ENCODE results near the gene UCN2.

UCN2 gene

DNA sequence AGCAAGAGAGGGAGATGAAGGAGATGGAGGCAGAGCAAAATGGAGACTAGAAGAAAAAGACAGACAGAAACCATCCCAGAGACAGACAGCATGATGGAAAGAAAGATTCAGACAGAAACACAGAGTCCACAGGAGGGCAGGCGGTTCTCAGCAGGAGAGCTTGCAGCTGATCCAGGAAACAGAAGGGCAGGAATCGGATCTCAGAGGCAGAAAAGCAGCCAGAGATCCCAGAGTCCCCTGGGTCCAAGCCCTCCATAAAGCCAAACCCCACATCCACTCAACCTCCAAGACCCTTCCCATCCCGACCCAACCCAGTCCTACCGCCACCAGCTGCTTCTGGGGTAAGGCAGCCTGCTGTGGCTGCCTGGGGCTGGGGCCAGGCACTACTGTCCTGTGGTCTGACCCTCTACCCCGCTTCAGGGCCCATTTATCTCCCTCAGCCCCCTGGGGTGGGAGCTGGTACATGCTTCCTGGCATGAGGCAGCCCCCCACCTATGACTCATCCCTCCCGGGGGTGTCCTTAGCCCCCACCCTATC lies at the start of gene UCN2:
Gene UCN2, minus strand, starts transcription at position 400 of the 537 bp plus-strand sequence. CDS start 657 bp downstream, outside the sequence.
- no peak for DNase-seq

DNA sequence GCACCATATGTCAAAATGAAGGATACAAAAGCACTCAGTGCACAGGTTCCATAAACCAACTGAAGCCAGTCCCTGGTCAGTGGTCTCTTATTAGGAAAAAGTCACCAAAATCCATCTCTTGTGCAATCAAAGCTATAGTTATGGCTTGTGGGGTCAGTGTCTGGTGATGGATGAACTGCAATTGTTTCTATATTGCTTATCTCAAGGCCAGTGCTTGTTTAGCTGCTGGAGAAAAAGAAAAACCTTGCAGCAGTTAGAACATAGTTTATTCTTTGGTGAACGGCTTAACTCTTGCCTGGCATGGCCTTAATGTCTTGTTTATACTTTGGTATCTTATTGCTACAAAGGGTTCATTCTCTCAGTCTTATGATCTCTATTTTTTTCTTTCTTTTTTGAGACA lies 48.7 kb upstream of the UCN2 start:
- no peak for DNase-seq

DNA sequence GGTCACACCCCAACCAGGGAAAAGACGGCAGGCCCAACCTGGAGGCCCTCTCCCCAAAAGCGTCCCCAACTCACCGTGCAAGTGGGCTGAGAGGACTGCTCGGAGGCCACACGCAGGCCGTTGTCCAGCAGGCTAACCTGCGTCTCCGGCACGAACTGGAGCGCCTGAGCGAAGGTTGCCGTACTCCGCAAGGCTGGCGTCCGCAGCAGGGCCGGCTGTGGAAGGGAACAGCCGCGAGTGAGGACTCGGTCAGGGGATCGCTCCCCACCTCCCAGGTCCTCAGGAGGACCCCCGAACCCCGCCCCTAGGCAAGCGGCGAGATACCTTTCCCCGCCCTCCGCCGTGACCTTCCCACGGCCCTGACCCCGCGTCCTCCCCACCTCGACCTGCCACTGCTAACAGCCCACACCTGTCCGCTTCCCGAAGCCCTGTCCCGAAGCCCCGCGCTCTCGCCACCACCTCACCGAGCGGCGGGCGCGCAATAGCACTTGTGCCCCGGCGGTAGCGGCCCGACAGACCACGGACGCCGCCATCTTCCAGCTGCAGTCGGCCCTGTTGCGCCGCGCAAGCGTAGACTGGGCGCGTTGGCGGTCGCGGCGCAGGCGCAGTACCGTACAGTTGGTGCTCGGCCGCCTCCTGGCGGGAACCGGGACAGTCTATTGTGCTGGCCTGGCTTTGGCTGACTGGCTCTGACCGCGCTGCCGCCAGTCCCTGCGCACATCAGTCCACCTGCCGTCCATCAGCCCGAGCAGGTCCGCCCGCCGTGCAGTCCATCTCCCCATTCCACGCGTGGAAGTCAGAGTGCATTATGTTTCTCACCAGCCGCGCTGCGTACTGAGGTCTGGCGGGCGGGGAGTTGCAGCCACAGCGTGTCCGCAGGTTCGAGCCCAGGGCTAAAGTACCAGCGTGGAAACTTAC lies 45.8 kb upstream of the UCN2 start, which contains the start of gene UQCRC1:
Gene UQCRC1, minus strand, starts transcription at position 559 of the 918 bp plus-strand sequence. Its CDS starts 26 bp downstream, at position 533.
- peak; percentile 95 for DNase-seq

DNA sequence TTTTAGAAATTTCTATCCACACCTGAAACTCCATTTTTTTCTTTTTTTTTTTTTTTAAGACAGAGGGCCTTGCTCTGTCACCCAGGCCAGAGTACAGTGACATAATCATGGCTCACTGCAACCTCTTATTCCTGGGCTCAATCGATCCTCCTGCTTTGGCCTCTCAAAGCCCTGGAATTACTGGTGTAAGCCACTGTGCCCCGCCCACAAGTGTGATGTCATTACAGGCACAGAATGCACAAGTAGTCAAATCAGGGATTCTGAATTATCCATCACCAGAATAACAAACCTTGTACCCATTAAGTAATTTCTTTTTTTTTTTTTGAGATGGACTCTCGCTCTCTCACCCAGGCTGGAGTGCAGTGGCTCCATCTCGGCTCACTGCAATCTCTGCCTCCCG lies 43.9 kb upstream of the UCN2 start:
- DNase-seq: no peak

DNA sequence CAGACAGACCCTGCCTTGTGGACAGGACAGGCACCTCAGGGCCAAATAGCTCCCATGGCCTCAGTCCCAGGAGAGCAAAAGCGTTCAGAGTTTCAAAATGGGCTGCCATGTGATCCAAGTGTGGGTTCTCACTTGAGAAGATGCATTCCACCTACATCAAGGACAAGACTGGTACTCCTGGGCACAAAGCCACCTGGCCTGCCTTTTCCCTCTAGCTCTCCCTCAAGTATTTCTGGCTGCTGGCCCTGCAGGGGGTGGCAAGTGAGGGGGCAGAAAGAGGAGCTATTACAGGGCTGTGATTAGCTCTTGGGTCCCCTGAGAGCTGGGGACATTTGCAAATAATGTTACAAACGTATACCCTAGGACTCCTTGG lies 38.0 kb upstream of the UCN2 start:
- DNase-seq: no peak

- no peak for DNase-seq
Measured at GRCh38 chr3:48600711-48601621, 37.4 kb upstream of the UCN2 start.

GRCh38 chr3:48599509-48600285 lies 36.1 kb upstream of the UCN2 start:
- no peak for DNase-seq

GRCh38 chr3:48599077-48599501 lies 35.5 kb upstream of the UCN2 start:
- no peak for DNase-seq

- no peak for DNase-seq
Measured at GRCh38 chr3:48598323-48599076, 34.9 kb upstream of the UCN2 start.

- no peak for DNase-seq
Measured at GRCh38 chr3:48597408-48597800, 33.8 kb upstream of the UCN2 start.

DNA sequence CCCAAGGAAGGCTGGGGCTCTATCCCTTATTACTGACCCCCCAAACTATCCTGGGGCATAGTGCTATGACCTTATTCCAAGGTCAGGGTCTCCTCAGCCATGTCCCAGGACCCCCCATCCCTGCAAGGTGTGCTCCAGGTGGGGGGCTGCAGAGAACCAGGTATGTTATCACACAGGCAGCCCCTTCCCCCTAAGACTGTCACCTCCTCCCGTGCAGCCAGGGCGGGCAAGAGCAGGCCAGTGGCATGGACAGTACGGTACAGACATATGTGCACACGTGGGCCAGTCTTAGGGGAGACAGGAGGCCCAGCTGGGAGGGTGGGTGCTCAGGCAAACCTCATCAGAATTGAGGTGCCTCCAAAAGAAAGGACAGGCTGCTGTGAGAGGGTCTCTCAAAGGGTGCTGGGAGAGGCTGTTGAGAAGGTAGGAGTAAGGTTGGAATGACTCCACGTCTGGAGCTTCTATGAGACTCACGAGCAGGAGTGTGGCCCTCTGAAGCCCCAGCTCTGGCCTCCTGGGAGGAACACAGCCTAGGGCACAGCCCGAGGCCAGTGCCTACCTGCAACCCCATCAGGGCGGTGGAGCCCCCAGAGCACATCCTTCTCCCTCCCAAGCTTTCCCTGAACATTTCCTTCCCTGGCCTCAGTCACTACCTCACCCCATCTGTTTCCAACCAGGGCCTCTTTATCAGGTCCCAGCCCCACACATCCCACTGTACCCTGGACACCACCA lies 33.3 kb upstream of the UCN2 start:
- DNase-seq: no peak

GRCh38 chr3:48596157-48596556 lies 32.6 kb upstream of the UCN2 start:
- DNase-seq: no peak

GRCh38 chr3:48595526-48596121 lies 32.0 kb upstream of the UCN2 start:
- DNase-seq: no peak

DNA sequence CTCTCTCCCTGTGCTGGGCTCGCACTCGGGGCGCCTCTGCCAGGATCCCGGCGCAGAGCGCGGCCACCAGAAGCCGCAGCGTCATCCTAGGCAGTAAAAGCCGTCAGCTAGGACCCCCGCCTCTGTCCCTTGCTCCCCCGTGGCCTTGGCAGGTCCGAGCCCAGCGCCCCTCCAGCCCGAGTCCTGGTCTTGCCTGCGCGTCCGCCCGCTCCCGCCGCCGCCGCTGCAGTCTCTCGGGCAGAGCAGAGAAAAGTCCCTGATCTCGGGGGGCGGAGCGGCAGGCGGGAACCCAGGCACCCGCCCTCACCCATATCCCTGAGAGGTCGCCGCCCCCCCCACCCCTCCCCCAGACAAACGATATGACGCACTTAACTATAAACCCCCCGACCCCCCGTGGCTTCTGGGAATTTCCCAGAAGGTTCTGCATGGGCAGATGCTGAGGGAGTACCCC lies 31.5 kb upstream of the UCN2 start, which contains the start of gene COL7A1:
Gene COL7A1, minus strand, starts transcription at position 255 of the 451 bp plus-strand sequence. Its CDS starts 170 bp downstream, at position 85.
- DNase-seq: no peak

DNA sequence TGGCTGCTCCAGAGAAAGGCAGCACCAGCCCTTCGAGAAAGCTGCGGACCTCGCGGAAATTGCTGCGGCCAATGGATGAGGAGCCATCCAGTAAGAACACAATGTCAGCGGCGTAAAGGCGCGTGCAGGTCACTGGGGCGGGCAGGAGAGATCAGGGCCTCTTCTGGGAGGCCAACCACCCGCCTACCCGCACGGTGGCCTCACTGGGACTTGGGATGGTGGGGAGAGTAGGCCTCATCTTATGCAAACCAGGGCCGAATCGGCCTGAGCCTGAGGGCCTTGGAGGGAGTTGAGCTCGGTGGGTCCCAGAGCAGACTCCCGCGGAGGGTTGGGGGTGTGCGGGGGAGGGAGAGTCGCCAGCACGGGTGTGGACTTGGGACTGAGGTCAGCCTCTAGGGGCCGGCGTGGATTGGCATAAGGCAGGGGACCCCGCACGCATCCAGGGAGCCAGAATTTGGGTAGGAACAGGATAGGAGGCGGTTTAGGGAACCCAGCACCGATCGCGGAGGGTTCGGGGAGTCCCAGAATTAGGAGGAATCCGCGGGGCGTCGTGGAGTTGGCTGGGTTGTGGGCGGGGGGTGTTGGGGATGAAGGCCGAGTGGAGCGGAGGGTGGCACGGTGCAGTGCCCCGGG lies 31.0 kb upstream of the UCN2 start:
- DNase-seq: no peak

DNA sequence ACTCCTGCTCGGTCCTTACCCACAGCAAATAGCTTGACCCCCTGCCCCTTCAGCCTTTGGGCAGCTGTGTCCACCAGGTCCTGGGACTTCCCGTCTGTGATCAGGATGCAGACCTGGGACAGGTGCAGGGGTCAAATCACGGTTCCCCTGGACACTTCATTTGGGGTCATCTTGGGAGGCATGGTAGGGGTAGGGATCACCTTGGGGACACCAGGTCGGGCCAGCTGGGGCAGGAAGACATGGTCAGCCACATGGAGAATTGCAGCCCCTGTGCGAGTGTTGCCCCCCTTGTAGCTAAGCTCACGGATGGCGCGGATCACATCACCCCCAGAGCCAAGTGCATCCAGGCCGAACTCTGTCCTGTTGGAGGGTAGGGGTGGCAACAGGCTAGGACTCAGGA lies 29.8 kb upstream of the UCN2 start:
- DNase-seq: no peak

- DNase-seq: no peak
Measured at GRCh38 chr3:48592519-48593087, 29.0 kb upstream of the UCN2 start.

DNA sequence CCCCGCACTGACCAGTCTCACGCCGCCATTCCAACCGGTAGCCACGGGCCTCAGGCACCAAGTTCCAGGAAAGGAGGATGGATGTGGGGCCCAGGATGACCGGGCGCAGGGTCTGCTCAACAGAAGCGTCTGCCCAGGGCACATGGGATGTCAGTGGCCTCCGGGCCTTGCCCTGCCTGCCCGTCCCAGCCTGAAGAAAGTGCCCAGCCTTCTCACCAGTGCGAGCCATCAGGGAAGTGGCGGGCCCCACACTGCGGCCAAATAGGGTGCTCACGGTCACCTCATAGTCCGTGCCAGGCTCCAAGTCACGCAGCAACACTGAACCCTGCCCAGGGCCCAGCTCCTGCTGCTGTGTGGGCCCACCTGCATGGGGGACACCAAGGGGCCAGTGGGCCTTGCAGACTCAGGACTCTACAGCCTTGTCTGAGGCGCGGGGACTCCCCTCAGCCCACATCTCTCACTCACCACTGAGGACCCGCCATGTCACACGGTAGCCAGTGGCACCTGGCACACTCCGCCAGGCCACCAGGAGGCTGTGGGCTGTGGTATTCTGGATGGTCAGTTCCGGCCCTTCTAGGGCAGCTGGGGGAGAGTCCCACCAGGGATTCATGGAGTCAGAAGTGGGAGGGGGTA lies 28.4 kb upstream of the UCN2 start:
- DNase-seq: no peak

- DNase-seq: no peak
Measured at GRCh38 chr3:48591436-48591835, 27.9 kb upstream of the UCN2 start.
